ENCODE data around the gene TMEM266.

Gene TMEM266

GRCh38 chr15:76070921-76071635, 11.3 kb downstream of the TMEM266 start:
- no peak for DNase-seq

- DNase-seq, result no peak
Observed at GRCh38 chr15:76071806-76072205, 12.0 kb downstream of the TMEM266 start.

GRCh38 chr15:76073554-76073953, 13.8 kb downstream of the TMEM266 start:
- DNase-seq, result no peak

- no peak for DNase-seq
Observed at GRCh38 chr15:76075046-76075445, 15.3 kb downstream of the TMEM266 start.

- no peak for DNase-seq
Observed at GRCh38 chr15:76078285-76078877, 18.6 kb downstream of the TMEM266 start.

GRCh38 chr15:76084256-76084655, 24.5 kb downstream of the TMEM266 start:
- no peak for DNase-seq

GRCh38 chr15:76098685-76099084, 38.9 kb downstream of the TMEM266 start:
- no peak for DNase-seq

- DNase-seq, result no peak
Observed at GRCh38 chr15:76099388-76099787, 39.6 kb downstream of the TMEM266 start.

- no peak for DNase-seq
Observed at GRCh38 chr15:76100361-76100760, 40.6 kb downstream of the TMEM266 start.

GRCh38 chr15:76101655-76102054, 41.9 kb downstream of the TMEM266 start:
- DNase-seq, result no peak

GRCh38 chr15:76105391-76105790, 45.6 kb downstream of the TMEM266 start:
- DNase-seq, result no peak

- DNase-seq, result no peak
Observed at GRCh38 chr15:76105911-76106310, 46.1 kb downstream of the TMEM266 start.

- no peak for DNase-seq
Observed at GRCh38 chr15:76107169-76107568, 47.4 kb downstream of the TMEM266 start.

GRCh38 chr15:76108021-76108723, 48.4 kb downstream of the TMEM266 start:
- no peak for DNase-seq

GRCh38 chr15:76109046-76109445, 49.3 kb downstream of the TMEM266 start:
- DNase-seq, result no peak

GRCh38 chr15:76114561-76114960, 54.8 kb downstream of the TMEM266 start:
- DNase-seq, result no peak

GRCh38 chr15:76116138-76116885, 56.5 kb downstream of the TMEM266 start:
- DNase-seq, result no peak

GRCh38 chr15:76117181-76117580, 57.4 kb downstream of the TMEM266 start:
- no peak for DNase-seq

GRCh38 chr15:76118767-76119166, 59.0 kb downstream of the TMEM266 start:
- no peak for DNase-seq

- no peak for DNase-seq
Observed at GRCh38 chr15:76123031-76123430, 63.2 kb downstream of the TMEM266 start.

GRCh38 chr15:76127169-76127568, 67.4 kb downstream of the TMEM266 start:
- no peak for DNase-seq

- no peak for DNase-seq
Observed at GRCh38 chr15:76127880-76128279, 68.1 kb downstream of the TMEM266 start.

GRCh38 chr15:76134537-76134936, 74.8 kb downstream of the TMEM266 start:
- DNase-seq, result no peak
